Measurements from ENCODE around the gene ACAP2.

ACAP2 gene

GRCh38 chr3:195461594-195462307 is 18.9 kb upstream of the ACAP2 start:
- Histone ChIP-seq H3K9ac (no peak overlapping the region), H3K36me3 (ENCODE audit: insufficient read depth) (no peaks in the 10 kb centered on the region), H2AFZ (ENCODE audit: low read depth) (no peak overlapping the region), H3K4me1 (ENCODE audit: low read depth, poor library complexity, severe bottlenecking) (peaks cover 21% of the 10 kb centered on the region), H4K20me1 (ENCODE audit: insufficient read depth) (no peaks in the 10 kb centered on the region), H3K4me3 (IDR thresholded peaks at IDR 0.05; ENCODE audit: insufficient read depth, low read depth, low read length) (no peak overlapping the region), H3K27ac (no peak overlapping the region), H3K27me3 (ENCODE audit: insufficient read depth, low read depth) (no peaks in the 10 kb centered on the region), H3K79me2 (ENCODE audit: insufficient read depth, low read depth) (no peaks in the 10 kb centered on the region), H3K4me2 (no peak overlapping the region)
- TF ChIP-seq CTCF (conservative IDR thresholded peaks at IDR 0.05; ENCODE audit: low read depth, low read length): no peak

GRCh38 chr3:195460091-195460713 is 17.4 kb upstream of the ACAP2 start:
- Histone ChIP-seq H3K36me3 (ENCODE audit: insufficient read depth) (no peaks in the 10 kb centered on the region), H3K27ac (no peak overlapping the region), H4K20me1 (ENCODE audit: insufficient read depth) (no peaks in the 10 kb centered on the region), H3K27me3 (ENCODE audit: insufficient read depth, low read depth) (no peaks in the 10 kb centered on the region), H3K4me3 (IDR thresholded peaks at IDR 0.05; ENCODE audit: insufficient read depth, low read depth, low read length) (no peak overlapping the region), H3K9ac (no peak overlapping the region), H2AFZ (ENCODE audit: low read depth) (no peak overlapping the region), H3K79me2 (ENCODE audit: insufficient read depth, low read depth) (no peaks in the 10 kb centered on the region), H3K4me1 (ENCODE audit: low read depth, poor library complexity, severe bottlenecking) (peaks cover 21% of the 10 kb centered on the region), H3K4me2 (no peak overlapping the region)
- no peak for TF ChIP-seq CTCF (conservative IDR thresholded peaks at IDR 0.05; ENCODE audit: low read depth, low read length)

- Histone ChIP-seq H3K9ac (peak overlapping the region; percentile 26), H2AFZ (ENCODE audit: low read depth) (peak overlapping the region; percentile 66), H3K4me2 (peak overlapping the region; percentile 65)
These were observed 15.5 kb upstream of the ACAP2 start for GRCh38 chr3:195458316-195458717.

GRCh38 chr3:195455789-195456188 is 13.0 kb upstream of the ACAP2 start:
- Histone ChIP-seq H2AFZ (ENCODE audit: low read depth) (no peak overlapping the region), H3K4me2 (no peak overlapping the region), H3K79me2 (ENCODE audit: insufficient read depth, low read depth) (no peaks in the 10 kb centered on the region), H4K20me1 (ENCODE audit: insufficient read depth) (no peaks in the 10 kb centered on the region), H3K4me3 (IDR thresholded peaks at IDR 0.05; ENCODE audit: insufficient read depth, low read depth, low read length) (no peak overlapping the region), H3K36me3 (ENCODE audit: insufficient read depth) (no peaks in the 10 kb centered on the region), H3K9ac (no peak overlapping the region), H3K27me3 (ENCODE audit: insufficient read depth, low read depth) (no peaks in the 10 kb centered on the region), H3K27ac (no peak overlapping the region), H3K4me1 (ENCODE audit: low read depth, poor library complexity, severe bottlenecking) (peaks cover 29% of the 10 kb centered on the region)
- no peak for TF ChIP-seq CTCF (conservative IDR thresholded peaks at IDR 0.05; ENCODE audit: low read depth, low read length)

More at GRCh38 chr3:195458316-195458717, 15.5 kb upstream of the ACAP2 start:
- no peaks in the 10 kb centered on the region for H3K27me3 ChIP-seq (ENCODE audit: insufficient read depth, low read depth)
- H3K4me1 ChIP-seq (ENCODE audit: low read depth, poor library complexity, severe bottlenecking): peaks cover 21% of the 10 kb centered on the region
- no peaks in the 10 kb centered on the region for H3K36me3 ChIP-seq (ENCODE audit: insufficient read depth)
- no peaks in the 10 kb centered on the region for H4K20me1 ChIP-seq (ENCODE audit: insufficient read depth)
- peak overlapping the region; percentile 67 for H3K27ac ChIP-seq
- no peak for TF ChIP-seq CTCF (conservative IDR thresholded peaks at IDR 0.05; ENCODE audit: low read depth, low read length)
- peak overlapping the region; percentile 27 for H3K4me3 ChIP-seq (IDR thresholded peaks at IDR 0.05; ENCODE audit: insufficient read depth, low read depth, low read length)
- H3K79me2 ChIP-seq (ENCODE audit: insufficient read depth, low read depth): no peaks in the 10 kb centered on the region

All from KMS-11 (cell line).